Esophagus muscularis mucosa (tissue), 4 donors: Measurements from ENCODE around the gene WASF3. TPM values are rescaled to one million over a fixed set of nuclear protein-coding genes. Genes with fewer than 3 reads are reported as not detected.

Source experiments
- DNase-seq: peaks from one replicate; pipeline ENCODE4 v3.0.0-alpha.2; 2017; ENCODE audit errors: extremely low spot score
- H3K27ac ChIP-seq, 4 donors: fragments of 200-600 bp; sonication (generic); replicated peaks in 1 of 4; 1 replicate in 3 of 4; 2 replicates in 1 of 4; pipeline ENCODE4 v1.5.1; 2016 to 2019; ENCODE audit warnings: mild to moderate bottlenecking in 1 of 4
- H3K27me3 ChIP-seq, 4 donors: fragments of 200-600 bp; sonication (generic); one replicate each; pipeline versions ENCODE4 v1.5.1 to v1.6.0; 2016 to 2019
- H3K36me3 ChIP-seq, 4 donors: fragments of 200-600 bp; sonication (generic); one replicate each; pipeline ENCODE4 v1.5.1; 2016 to 2019
- H3K4me1 ChIP-seq, 4 donors: fragments of 200-600 bp; sonication (generic); one replicate each; pipeline ENCODE4 v1.5.1; 2016 to 2019
- H3K4me3 ChIP-seq, 4 donors: fragments of 200-600 bp; sonication (generic); 1 replicate in 2 of 4; 2 replicates in 2 of 4; pipeline ENCODE4 v1.5.1; 2016 to 2019; ENCODE audit warnings: mild to moderate bottlenecking in 4 of 4, moderate library complexity in 1 of 4
- H3K9me3 ChIP-seq, 4 donors: fragments of 200-600 bp; sonication (generic); 1 replicate in 3 of 4; 2 replicates in 1 of 4; pipeline ENCODE4 v1.5.1; 2016 to 2019
- CTCF ChIP-seq, 3 experiments: fragments of 200-600 bp in 2 of 3; fragments of 450-650 bp in 1 of 3; sonication (generic) in 2 of 3; IDR thresholded peaks; one replicate each; pipeline ENCODE4 v1.5.1; 2017 to 2019; ENCODE audit warnings: antibody characterized with exemption in 3 of 3, mild to moderate bottlenecking in 2 of 3, moderate library complexity in 1 of 3
- EP300 ChIP-seq: sonication (generic); formaldehyde crosslinking; IDR thresholded peaks from one replicate; pipeline ENCODE4 v1.6.1; 2017; ENCODE audit warnings: antibody characterized with exemption
- POLR2A ChIP-seq: fragments of 450-650 bp; IDR thresholded peaks from one replicate; pipeline ENCODE4 v1.6.1; 2017; ENCODE audit warnings: antibody characterized with exemption, moderate library complexity, mild to moderate bottlenecking, low read depth
- POLR2AphosphoS5 ChIP-seq, 2 donors: sonication (generic); formaldehyde crosslinking; IDR thresholded peaks; one replicate each; pipeline ENCODE4 v1.6.1; 2017; ENCODE audit warnings: antibody characterized with exemption in 2 of 2
- WGBS: methylation state at CpG from one replicate; pipeline ENCODE4 v1.1.5; 2018; 5-methylcytosine and 5-hydroxymethylcytosine counted together
- intact Hi-C: fragments of 100-400 bp; cut with DNase I; formaldehyde crosslinking; loops from one replicate; pipeline ENCODE4 v1.15.1; 2023
- total RNA-seq, 4 donors: library from RNA; depleted of rRNA; stranded (reverse); fragments of >200 nt; gene quantifications; one replicate each; pipeline versions ENCODE4 v1.1.0 to v1.2.1, GENCODE V29; 2016

Gene WASF3
- total RNA-seq, 4 donors from 2014 or later = 16.6 to 19.9 (median 18.4) TPM

- H3K36me3 ChIP-seq = no peaks in the 10 kb centered on the region
- 83% methylated on average over 2 of the region's 2 CpGs for WGBS
- no peak for TF ChIP-seq POLR2AphosphoS5 (IDR thresholded peaks at IDR 0.05)
- TF ChIP-seq CTCF (IDR thresholded peaks at IDR 0.05) = no peak
- TF ChIP-seq EP300 = no peak
- TF ChIP-seq POLR2A = no peak
- H3K4me1 ChIP-seq = no peaks in the 10 kb centered on the region
- no peaks in the 10 kb centered on the region for H3K27me3 ChIP-seq
- H3K27ac ChIP-seq = no peak overlapping the region
- DNase-seq = no peak
- intact Hi-C loops = no loop called here
- H3K9me3 ChIP-seq = no peaks in the 10 kb centered on the region
- no peak overlapping the region for H3K4me3 ChIP-seq
Measured at GRCh38 chr13:26616126-26616525, 58.6 kb downstream of the WASF3 start.

- TF ChIP-seq POLR2A (no peak), CTCF (IDR thresholded peaks at IDR 0.05) (no peak), POLR2AphosphoS5 (IDR thresholded peaks at IDR 0.05) (no peak), EP300 (no peak)
- Histone ChIP-seq H3K27ac (no peak overlapping the region), H3K27me3 (no peaks in the 10 kb centered on the region), H3K36me3 (no peaks in the 10 kb centered on the region), H3K9me3 (no peaks in the 10 kb centered on the region), H3K4me3 (no peak overlapping the region), H3K4me1 (no peaks in the 10 kb centered on the region)
- WGBS = 66% methylated on average over 2 of the region's 2 CpGs
- intact Hi-C loops = no loop called here
- no peak for DNase-seq
Measured at GRCh38 chr13:26618726-26619125, 61.2 kb downstream of the WASF3 start.

GRCh38 chr13:26619358-26619757, 61.9 kb downstream of the WASF3 start:
- Histone ChIP-seq H3K27ac (no peak overlapping the region), H3K36me3 (no peaks in the 10 kb centered on the region), H3K4me1 (no peaks in the 10 kb centered on the region), H3K9me3 (peaks cover 0 to 3% (median 2%) of the 10 kb centered on the region in 4 donors), H3K4me3 (no peak overlapping the region), H3K27me3 (no peaks in the 10 kb centered on the region)
- no peak for DNase-seq
- intact Hi-C loops = no loop called here
- 87% methylated on average over 2 of the region's 2 CpGs for WGBS
- no peak for TF ChIP-seq CTCF (IDR thresholded peaks at IDR 0.05)
- no peak for TF ChIP-seq POLR2A
- TF ChIP-seq POLR2AphosphoS5 (IDR thresholded peaks at IDR 0.05) = no peak
- no peak for TF ChIP-seq EP300

- Histone ChIP-seq H3K27ac (no peak overlapping the region), H3K36me3 (no peaks in the 10 kb centered on the region), H3K4me1 (no peaks in the 10 kb centered on the region), H3K9me3 (peaks cover 0 to 13% (median 8%) of the 10 kb centered on the region in 4 donors), H3K4me3 (no peak overlapping the region), H3K27me3 (no peaks in the 10 kb centered on the region)
- DNase-seq = no peak
- intact Hi-C loops = no loop called here
- TF ChIP-seq POLR2AphosphoS5 (IDR thresholded peaks at IDR 0.05) = no peak
- TF ChIP-seq EP300 = no peak
- TF ChIP-seq POLR2A = no peak
- no peak for TF ChIP-seq CTCF (IDR thresholded peaks at IDR 0.05)
- 88% methylated on average over 4 of the region's 4 CpGs for WGBS
Measured at GRCh38 chr13:26621731-26622401, 64.4 kb downstream of the WASF3 start.

- TF ChIP-seq CTCF (IDR thresholded peaks at IDR 0.05) = no peak
- TF ChIP-seq EP300 = no peak
- TF ChIP-seq POLR2A = no peak
- no peak for TF ChIP-seq POLR2AphosphoS5 (IDR thresholded peaks at IDR 0.05)
Measured at GRCh38 chr13:26623125-26623524, 65.6 kb downstream of the WASF3 start.

More at GRCh38 chr13:26623125-26623524, 65.6 kb downstream of the WASF3 start:
- no peaks in the 10 kb centered on the region for H3K36me3 ChIP-seq
- H3K9me3 ChIP-seq = peaks cover 0 to 13% (median 8%) of the 10 kb centered on the region in 4 donors
- H3K27ac ChIP-seq = no peak overlapping the region
- no peak overlapping the region for H3K4me3 ChIP-seq
- WGBS = 61% methylated on average over 3 of the region's 3 CpGs
- no peaks in the 10 kb centered on the region for H3K4me1 ChIP-seq
- no peaks in the 10 kb centered on the region for H3K27me3 ChIP-seq
- intact Hi-C loops = no loop called here
- no peak for DNase-seq
